ENCODE data around the gene MFAP3.

MFAP3 gene

GRCh38 chr5:154038707-154039457 lies at the start of gene MFAP3, which contains the start of gene FAM114A2:
MFAP3 (plus strand) TSS chr5:154038967; CDS start chr5:154049723, 10,756 bp downstream.
FAM114A2 (minus strand) TSS chr5:154038910; CDS start chr5:154034953, 3,957 bp downstream.
- peak within 1 kb of the TSS; percentile 68 for H3K4me3 ChIP-seq (ENCODE audit: low read depth, low read length)
- DNase-seq (ENCODE audit: low read depth), result peak; percentile 79
- TF ChIP-seq CTCF (IDR thresholded peaks at IDR 0.05; ENCODE audit: low read depth, low read length, missing control alignments), result no peak

- TF ChIP-seq CTCF (IDR thresholded peaks at IDR 0.05; ENCODE audit: low read depth, low read length, missing control alignments), result no peak
- H3K4me3 ChIP-seq (ENCODE audit: low read depth, low read length), result no peak overlapping the region
- no peak for DNase-seq (ENCODE audit: low read depth)
Observed at GRCh38 chr5:153991168-153991567, 47.6 kb upstream of the MFAP3 start.

- no peak overlapping the region for H3K4me3 ChIP-seq (ENCODE audit: low read depth, low read length)
- DNase-seq (ENCODE audit: low read depth), result no peak
- TF ChIP-seq CTCF (IDR thresholded peaks at IDR 0.05; ENCODE audit: low read depth, low read length, missing control alignments), result no peak
Observed at GRCh38 chr5:153998010-153998409, 40.8 kb upstream of the MFAP3 start.

GRCh38 chr5:153998768-153999167 lies 40.0 kb upstream of the MFAP3 start:
- H3K4me3 ChIP-seq (ENCODE audit: low read depth, low read length), result no peak overlapping the region
- no peak for TF ChIP-seq CTCF (IDR thresholded peaks at IDR 0.05; ENCODE audit: low read depth, low read length, missing control alignments)
- DNase-seq (ENCODE audit: low read depth), result no peak

GRCh38 chr5:153999995-154000394 lies 38.8 kb upstream of the MFAP3 start:
- TF ChIP-seq CTCF (IDR thresholded peaks at IDR 0.05; ENCODE audit: low read depth, low read length, missing control alignments), result no peak
- no peak overlapping the region for H3K4me3 ChIP-seq (ENCODE audit: low read depth, low read length)
- no peak for DNase-seq (ENCODE audit: low read depth)

GRCh38 chr5:154000703-154001102 lies 38.1 kb upstream of the MFAP3 start:
- no peak overlapping the region for H3K4me3 ChIP-seq (ENCODE audit: low read depth, low read length)
- TF ChIP-seq CTCF (IDR thresholded peaks at IDR 0.05; ENCODE audit: low read depth, low read length, missing control alignments), result no peak
- no peak for DNase-seq (ENCODE audit: low read depth)

GRCh38 chr5:154002093-154002492 lies 36.7 kb upstream of the MFAP3 start:
- H3K4me3 ChIP-seq (ENCODE audit: low read depth, low read length), result no peak overlapping the region
- TF ChIP-seq CTCF (IDR thresholded peaks at IDR 0.05; ENCODE audit: low read depth, low read length, missing control alignments), result no peak
- DNase-seq (ENCODE audit: low read depth), result no peak

Data from GM12864 (cell line).